H9 (cell line): ENCODE data around the gene EEF1AKMT2. TPM values are rescaled to one million over a fixed set of nuclear protein-coding genes. Genes with fewer than 3 reads are reported as not detected.

ENCODE experiments used
- DNase-seq: peaks from one replicate; pipeline ENCODE4 v3.0.0-alpha.2; 2017
- H2AFZ ChIP-seq: one replicate; pipeline ENCODE4 v1.6.1; 2013; ENCODE audit warnings: mild to moderate bottlenecking, low read length, control low read depth, moderate library complexity
- H2AK5ac ChIP-seq: 2 replicates; pipeline ENCODE4 v1.6.1; 2013; ENCODE audit warnings: low read length, control low read depth, mixed read lengths; ENCODE audit not compliant: insufficient read length
- H2BK120ac ChIP-seq: one replicate; pipeline ENCODE4 v1.6.1; 2013; ENCODE audit warnings: low read depth, mild to moderate bottlenecking, low read length, control low read depth, inconsistent platforms; ENCODE audit not compliant: poor library complexity, severe bottlenecking
- H2BK12ac ChIP-seq: 2 replicates; pipeline ENCODE4 v1.6.1; 2013; ENCODE audit warnings: low read length, control low read depth, mixed read lengths, low read depth; ENCODE audit not compliant: insufficient read length
- H2BK15ac ChIP-seq: 2 replicates; pipeline ENCODE4 v1.6.1; 2013; ENCODE audit warnings: low read depth, low read length, control low read depth
- H2BK20ac ChIP-seq: one replicate; pipeline ENCODE4 v1.6.1; 2013; ENCODE audit warnings: low read depth, mild to moderate bottlenecking, low read length, control low read depth, inconsistent platforms; ENCODE audit not compliant: poor library complexity, severe bottlenecking
- H2BK5ac ChIP-seq: 2 replicates; pipeline ENCODE4 v1.6.1; 2013; ENCODE audit warnings: low read length, control low read depth, mixed read lengths; ENCODE audit not compliant: insufficient read length
- H3K14ac ChIP-seq: 2 replicates; pipeline ENCODE4 v1.6.1; 2013; ENCODE audit warnings: low read length, control low read depth; ENCODE audit not compliant: insufficient read depth
- H3K18ac ChIP-seq: 2 replicates; pipeline ENCODE4 v1.6.1; 2013; ENCODE audit warnings: low read depth, mild to moderate bottlenecking, mixed read lengths, low read length, control low read depth; ENCODE audit not compliant: insufficient read length
- H3K23ac ChIP-seq: 2 replicates; pipeline ENCODE4 v1.6.1; 2013; ENCODE audit warnings: low read length, control low read depth, mixed read lengths, low read depth; ENCODE audit not compliant: insufficient read length
- H3K23me2 ChIP-seq: 2 replicates; pipeline ENCODE4 v1.6.1; 2013; ENCODE audit warnings: low read depth, mild to moderate bottlenecking, mixed read lengths, low read length, control low read depth; ENCODE audit not compliant: insufficient read length, poor library complexity, severe bottlenecking
- H3K27ac ChIP-seq: 2 replicates; pipeline ENCODE4 v1.5.1; 2013; ENCODE audit warnings: low read length, control low read depth, mixed read lengths, low read depth; ENCODE audit not compliant: insufficient read length
- H3K27me3 ChIP-seq: 2 replicates; pipeline ENCODE4 v1.6.1; 2013; ENCODE audit warnings: low read length, control low read depth, inconsistent platforms; ENCODE audit not compliant: insufficient read depth
- H3K4ac ChIP-seq: 2 replicates; pipeline ENCODE4 v1.6.1; 2013; ENCODE audit warnings: low read depth, mild to moderate bottlenecking, control low read depth, inconsistent platforms, low read length, moderate library complexity
- H3K4me1 ChIP-seq: 2 replicates; pipeline ENCODE4 v1.6.1; 2013; ENCODE audit warnings: low read length, control low read depth, inconsistent platforms; ENCODE audit not compliant: insufficient read depth
- H3K4me2 ChIP-seq: 2 replicates; pipeline ENCODE4 v1.6.1; 2013; ENCODE audit warnings: low read length, control low read depth, mixed read lengths; ENCODE audit not compliant: insufficient read length, insufficient read depth
- H3K56ac ChIP-seq: 2 replicates; pipeline ENCODE4 v1.6.1; 2013; ENCODE audit warnings: low read depth, mild to moderate bottlenecking, mixed read lengths, low read length, control low read depth; ENCODE audit not compliant: insufficient read length
- H3K79me1 ChIP-seq: 2 replicates; pipeline ENCODE4 v1.6.1; 2013; ENCODE audit warnings: low read depth, mild to moderate bottlenecking, moderate library complexity, low read length, control low read depth, inconsistent platforms; ENCODE audit not compliant: insufficient read depth, poor library complexity, severe bottlenecking
- H3K79me2 ChIP-seq: 2 replicates; pipeline ENCODE4 v1.6.1; 2013; ENCODE audit warnings: low read length, control low read depth, inconsistent platforms; ENCODE audit not compliant: insufficient read depth
- H3K9ac ChIP-seq: 2 replicates; pipeline ENCODE4 v1.6.1; 2013; ENCODE audit warnings: low read length, control low read depth, mixed read lengths; ENCODE audit not compliant: insufficient read length; ENCODE audit errors: extremely low read depth
- H3K9me3 ChIP-seq: one replicate; pipeline ENCODE4 v1.6.1; 2013; ENCODE audit warnings: low read depth, low read length, inconsistent platforms; ENCODE audit not compliant: control insufficient read depth
- H3T11ph ChIP-seq: one replicate; pipeline ENCODE4 v1.6.1; 2013; ENCODE audit warnings: mild to moderate bottlenecking, low read length, control low read depth, inconsistent platforms
- H4K20me1 ChIP-seq: one replicate; pipeline ENCODE4 v1.6.1; 2013; ENCODE audit not compliant: control insufficient read depth, insufficient read length, insufficient read depth
- H4K5ac ChIP-seq: 2 replicates; pipeline ENCODE4 v1.6.1; 2013; ENCODE audit warnings: low read depth, mild to moderate bottlenecking, mixed read lengths, low read length, control low read depth; ENCODE audit not compliant: insufficient read length
- H4K8ac ChIP-seq: replicated peaks from 2 replicates; pipeline ENCODE4 v1.6.1; 2013; ENCODE audit warnings: low read length, control low read depth, mixed read lengths, low read depth; ENCODE audit not compliant: insufficient read length
- H4K91ac ChIP-seq: 2 replicates; pipeline ENCODE4 v1.6.1; 2013; ENCODE audit warnings: low read depth, mild to moderate bottlenecking, moderate library complexity, mixed read lengths, low read length, control low read depth; ENCODE audit not compliant: insufficient read length
- H3K27ac Mint-ChIP-seq, 3 experiments: 2 replicates in 2 of 3; 3 replicates in 1 of 3; pipeline ENCODE4 v1.8.0; 2020 to 2021; ENCODE audit warnings: mixed read lengths in 3 of 3, mild to moderate bottlenecking in 1 of 3, moderate library complexity in 1 of 3
- H3K27me3 Mint-ChIP-seq: 2 replicates; pipeline ENCODE4 v1.8.0; 2021; ENCODE audit warnings: low read depth, mild to moderate bottlenecking, moderate library complexity, mixed read lengths
- H3K36me3 Mint-ChIP-seq, 3 experiments: 2 replicates in 2 of 3; 3 replicates in 1 of 3; pipeline ENCODE4 v1.8.0; 2020 to 2021; ENCODE audit warnings: low read depth in 3 of 3, mixed read lengths in 3 of 3; ENCODE audit not compliant: insufficient read depth in 1 of 3
- H3K4me1 Mint-ChIP-seq, 2 experiments: 2 replicates each; pipeline ENCODE4 v1.8.0; 2020; ENCODE audit warnings: mixed read lengths in 2 of 2
- H3K4me3 Mint-ChIP-seq, 2 experiments: 2 replicates in 1 of 2; 3 replicates in 1 of 2; pipeline ENCODE4 v1.8.0; 2020 to 2021; ENCODE audit warnings: mild to moderate bottlenecking in 2 of 2, mixed read lengths in 2 of 2, moderate library complexity in 1 of 2
- H3K9me3 Mint-ChIP-seq, 2 experiments: 2 replicates in 1 of 2; 3 replicates in 1 of 2; pipeline ENCODE4 v1.8.0; 2020; ENCODE audit warnings: mild to moderate bottlenecking in 2 of 2, mixed read lengths in 2 of 2, moderate library complexity in 1 of 2
- WGBS: extraction: QIAGEN DNeasy Blood & Tissue Kit; methylation state at CpG from one replicate; pipeline ENCODE4 v1.1.7; 2013; ENCODE audit warnings: missing lambda C conversion rate, low lambda C conversion rate, mixed read lengths; ENCODE audit not compliant: insufficient read length; ENCODE audit errors: extremely low coverage; 5-methylcytosine and 5-hydroxymethylcytosine counted together
- total RNA-seq: library from RNA; stranded (reverse); gene quantifications from 2 replicates; pipeline ENCODE4 v1.2.1, GENCODE V29; 2021
- TF ChIP-seq, protein P1 (sequence below): fragments of 200-600 bp; sonication (generic); conservative IDR thresholded peaks from 3 replicates; pipeline ENCODE4 v1.8.0; 2021; ENCODE audit warnings: antibody characterized with exemption, mild to moderate bottlenecking

The EEF1AKMT2 gene
- total RNA-seq, 1 experiment from 2014 or later = 19.0 TPM

- no peaks in the 10 kb centered on the region for H3K79me2 ChIP-seq
- H3K23me2 ChIP-seq = no peaks in the 10 kb centered on the region
- no peak overlapping the region for H4K5ac ChIP-seq
- H2BK5ac ChIP-seq = no peak overlapping the region
- Mint-ChIP-seq H3K27ac (no peak overlapping the region), H3K4me1 (peaks cover 14 to 20% of the 10 kb centered on the region in 2 experiments), H3K9me3 (no peaks in the 10 kb centered on the region; a peak in 1 of 5 replicates), H3K27me3 (peaks cover 1% of the 10 kb centered on the region; the same call in 1 of the 2 replicates), H3K4me3 (no peak overlapping the region), H3K36me3 (peaks cover 0 to 5% (median 2%) of the 10 kb centered on the region in 3 experiments; a peak in 5 of 7 replicates)
- no peaks in the 10 kb centered on the region for H3K79me1 ChIP-seq
- no peak overlapping the region for H3K4ac ChIP-seq
- no peak overlapping the region for H3T11ph ChIP-seq
- H3K14ac ChIP-seq = no peak overlapping the region
- H4K91ac ChIP-seq = no peak overlapping the region
- TF ChIP-seq, protein P1, sequence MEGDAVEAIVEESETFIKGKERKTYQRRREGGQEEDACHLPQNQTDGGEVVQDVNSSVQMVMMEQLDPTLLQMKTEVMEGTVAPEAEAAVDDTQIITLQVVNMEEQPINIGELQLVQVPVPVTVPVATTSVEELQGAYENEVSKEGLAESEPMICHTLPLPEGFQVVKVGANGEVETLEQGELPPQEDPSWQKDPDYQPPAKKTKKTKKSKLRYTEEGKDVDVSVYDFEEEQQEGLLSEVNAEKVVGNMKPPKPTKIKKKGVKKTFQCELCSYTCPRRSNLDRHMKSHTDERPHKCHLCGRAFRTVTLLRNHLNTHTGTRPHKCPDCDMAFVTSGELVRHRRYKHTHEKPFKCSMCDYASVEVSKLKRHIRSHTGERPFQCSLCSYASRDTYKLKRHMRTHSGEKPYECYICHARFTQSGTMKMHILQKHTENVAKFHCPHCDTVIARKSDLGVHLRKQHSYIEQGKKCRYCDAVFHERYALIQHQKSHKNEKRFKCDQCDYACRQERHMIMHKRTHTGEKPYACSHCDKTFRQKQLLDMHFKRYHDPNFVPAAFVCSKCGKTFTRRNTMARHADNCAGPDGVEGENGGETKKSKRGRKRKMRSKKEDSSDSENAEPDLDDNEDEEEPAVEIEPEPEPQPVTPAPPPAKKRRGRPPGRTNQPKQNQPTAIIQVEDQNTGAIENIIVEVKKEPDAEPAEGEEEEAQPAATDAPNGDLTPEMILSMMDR = no peak
- H2BK20ac ChIP-seq = no peak overlapping the region
- H3K27me3 ChIP-seq = no peaks in the 10 kb centered on the region
- WGBS = no CpG with 5 or more reads among the region's 3 CpGs
- no peak overlapping the region for H2AK5ac ChIP-seq
- no peaks in the 10 kb centered on the region for H3K9me3 ChIP-seq
- H2BK120ac ChIP-seq = no peak overlapping the region
- no peak for DNase-seq
- no peak overlapping the region for H2BK15ac ChIP-seq
- H3K4me1 ChIP-seq = no peaks in the 10 kb centered on the region
- no peak overlapping the region for H2BK12ac ChIP-seq
- no peak overlapping the region for H3K27ac ChIP-seq
- H4K20me1 ChIP-seq = peaks cover 2% of the 10 kb centered on the region
- H3K18ac ChIP-seq = no peak overlapping the region
- no peak overlapping the region for H3K4me2 ChIP-seq
- no peak overlapping the region for H3K9ac ChIP-seq
- H3K56ac ChIP-seq = no peak overlapping the region
- no peak overlapping the region for H2AFZ ChIP-seq
- no peak overlapping the region for H4K8ac ChIP-seq
- no peak overlapping the region for H3K23ac ChIP-seq
Measured at GRCh38 chr10:124730790-124731189, 60.9 kb downstream of the EEF1AKMT2 start.
